Measurements from ENCODE around the gene PROM2. TPM values are rescaled to one million over a fixed set of nuclear protein-coding genes. Genes with fewer than 3 reads are reported as not detected.

The PROM2 gene
- total RNA-seq, 1 experiment from 2014 or later, result 3.1 TPM

DNA sequence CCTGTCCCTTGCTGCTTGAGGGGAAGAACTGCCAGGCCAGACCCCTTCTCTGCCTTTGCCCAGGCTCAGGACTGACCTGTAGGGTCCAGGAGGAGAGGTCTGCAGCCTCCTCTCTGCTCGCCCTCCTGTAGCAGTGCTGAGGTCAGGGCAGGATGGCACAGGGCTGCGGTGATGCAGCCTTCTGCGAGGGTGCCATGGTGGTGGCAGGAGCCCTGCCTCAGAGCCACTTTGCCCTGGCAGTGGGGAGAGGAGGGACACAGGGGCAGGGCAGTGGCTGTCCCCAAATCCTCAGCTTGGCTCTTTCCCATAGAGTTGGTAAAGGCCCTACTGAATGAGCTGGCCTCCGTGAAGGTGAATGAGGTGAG is 884 bp downstream of the PROM2 start:
- Histone ChIP-seq H4K20me1 (ENCODE audit: control insufficient read depth, insufficient read depth, insufficient read length) (no peaks in the 10 kb centered on the region), H3K23me2 (ENCODE audit: insufficient read length, low read depth, low read length, poor library complexity, severe bottlenecking) (no peaks in the 10 kb centered on the region), H2BK5ac (ENCODE audit: insufficient read length, low read length) (no peak overlapping the region), H2AK5ac (ENCODE audit: insufficient read length, low read length) (no peak overlapping the region), H3K4ac (ENCODE audit: low read depth, low read length) (no peak overlapping the region), H3K4me1 (ENCODE audit: insufficient read depth, low read length) (no peaks in the 10 kb centered on the region; the same call in 1 of the 2 replicates), H3K14ac (ENCODE audit: insufficient read depth, low read length) (no peak overlapping the region), H3K27ac (ENCODE audit: insufficient read length, low read depth, low read length) (no peak overlapping the region), H3K23ac (ENCODE audit: insufficient read length, low read depth, low read length) (no peak overlapping the region), H3K18ac (ENCODE audit: insufficient read length, low read depth, low read length) (no peak overlapping the region), H4K8ac (replicated peaks; ENCODE audit: insufficient read length, low read depth, low read length) (no peak overlapping the region), H3K79me2 (ENCODE audit: insufficient read depth, low read length) (no peaks in the 10 kb centered on the region), H3K27me3 (ENCODE audit: insufficient read depth, low read length) (no peaks in the 10 kb centered on the region), H3K9ac (ENCODE audit: extremely low read depth, insufficient read length, low read length) (no peak overlapping the region), H3K56ac (ENCODE audit: insufficient read length, low read depth, low read length) (no peak overlapping the region), H3K4me2 (ENCODE audit: insufficient read depth, insufficient read length, low read length) (no peak overlapping the region), H2AFZ (ENCODE audit: low read length) (no peak overlapping the region), H3K9me3 (ENCODE audit: control insufficient read depth, low read depth, low read length) (no peaks in the 10 kb centered on the region), H3K79me1 (ENCODE audit: insufficient read depth, low read depth, low read length, poor library complexity, severe bottlenecking) (no peaks in the 10 kb centered on the region), H3T11ph (ENCODE audit: low read length) (no peak overlapping the region), H4K91ac (ENCODE audit: insufficient read length, low read depth, low read length) (no peak overlapping the region), H4K5ac (ENCODE audit: insufficient read length, low read depth, low read length) (no peak overlapping the region), H2BK120ac (ENCODE audit: low read depth, low read length, poor library complexity, severe bottlenecking) (no peak overlapping the region), H2BK20ac (ENCODE audit: low read depth, low read length, poor library complexity, severe bottlenecking) (no peak overlapping the region), H2BK15ac (ENCODE audit: low read depth, low read length) (no peak overlapping the region), H2BK12ac (ENCODE audit: insufficient read length, low read depth, low read length) (no peak overlapping the region)
- no peak overlapping the region; a peak in 1 of 5 replicates for H3K4me3 Mint-ChIP-seq
- no peaks in the 10 kb centered on the region; a peak in 1 of 5 replicates for H3K9me3 Mint-ChIP-seq
- no CpG with 5 or more reads among the region's 4 CpGs for WGBS (ENCODE audit: extremely low coverage, insufficient read length, low lambda C conversion rate)
- H3K4me1 Mint-ChIP-seq, result peaks cover 19 to 33% of the 10 kb centered on the region in 2 experiments
- peak overlapping the region in 1 of 3 experiments; percentile 81; a peak in 1 of 7 replicates for H3K27ac Mint-ChIP-seq
- H3K27me3 Mint-ChIP-seq (ENCODE audit: low read depth), result no peaks in the 10 kb centered on the region
- no peak for DNase-seq
- TF ChIP-seq, protein P1, sequence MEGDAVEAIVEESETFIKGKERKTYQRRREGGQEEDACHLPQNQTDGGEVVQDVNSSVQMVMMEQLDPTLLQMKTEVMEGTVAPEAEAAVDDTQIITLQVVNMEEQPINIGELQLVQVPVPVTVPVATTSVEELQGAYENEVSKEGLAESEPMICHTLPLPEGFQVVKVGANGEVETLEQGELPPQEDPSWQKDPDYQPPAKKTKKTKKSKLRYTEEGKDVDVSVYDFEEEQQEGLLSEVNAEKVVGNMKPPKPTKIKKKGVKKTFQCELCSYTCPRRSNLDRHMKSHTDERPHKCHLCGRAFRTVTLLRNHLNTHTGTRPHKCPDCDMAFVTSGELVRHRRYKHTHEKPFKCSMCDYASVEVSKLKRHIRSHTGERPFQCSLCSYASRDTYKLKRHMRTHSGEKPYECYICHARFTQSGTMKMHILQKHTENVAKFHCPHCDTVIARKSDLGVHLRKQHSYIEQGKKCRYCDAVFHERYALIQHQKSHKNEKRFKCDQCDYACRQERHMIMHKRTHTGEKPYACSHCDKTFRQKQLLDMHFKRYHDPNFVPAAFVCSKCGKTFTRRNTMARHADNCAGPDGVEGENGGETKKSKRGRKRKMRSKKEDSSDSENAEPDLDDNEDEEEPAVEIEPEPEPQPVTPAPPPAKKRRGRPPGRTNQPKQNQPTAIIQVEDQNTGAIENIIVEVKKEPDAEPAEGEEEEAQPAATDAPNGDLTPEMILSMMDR (conservative IDR thresholded peaks at IDR 0.05), result no peak
- no peaks in the 10 kb centered on the region; a peak in 1 of 7 replicates for H3K36me3 Mint-ChIP-seq (ENCODE audit: insufficient read depth in 1 of 3, low read depth in 3 of 3)
